GM23338 (cell line): ENCODE data around the gene EEF2. TPM values are rescaled to one million over a fixed set of nuclear protein-coding genes. Genes with fewer than 3 reads are reported as not detected.

Source experiments
- ATAC-seq: fragments of 200-7000 bp; cut with Tn5 transposase; 3 replicates; pipeline ENCODE4 v1.9.1; 2020
- DNase-seq: peaks from one replicate; pipeline ENCODE4 v3.0.0-alpha.2; 2015; ENCODE audit warnings: low spot score
- H2AFZ ChIP-seq: fragments of 200-600 bp; sonication (generic); 2 replicates; pipeline ENCODE4 v1.8.0; 2016; ENCODE audit warnings: antibody characterized with exemption, mild to moderate bottlenecking, moderate library complexity
- H3F3A ChIP-seq: fragments of 200-600 bp; sonication (generic); replicated peaks from 2 replicates; pipeline ENCODE4 v1.8.0; 2017; ENCODE audit warnings: antibody characterized with exemption, mixed run types, low read depth
- H3K27ac ChIP-seq: fragments of 200-600 bp; sonication (generic); 2 replicates; pipeline ENCODE4 v1.6.1; 2016; ENCODE audit warnings: low read depth
- H3K27me3 ChIP-seq: fragments of 200-600 bp; sonication (generic); 2 replicates; pipeline ENCODE4 v1.8.0; 2016; ENCODE audit warnings: mild to moderate bottlenecking, mixed run types, moderate library complexity; ENCODE audit not compliant: insufficient read depth
- H3K36me3 ChIP-seq: fragments of 200-600 bp; sonication (generic); 2 replicates; pipeline ENCODE4 v1.8.0; 2016; ENCODE audit warnings: mild to moderate bottlenecking; ENCODE audit not compliant: insufficient read depth
- H3K4me1 ChIP-seq: fragments of 200-600 bp; sonication (generic); 2 replicates; pipeline ENCODE4 v1.8.0; 2016; ENCODE audit warnings: mild to moderate bottlenecking, moderate library complexity; ENCODE audit not compliant: insufficient read depth
- H3K4me2 ChIP-seq: fragments of 200-600 bp; sonication (generic); 2 replicates; pipeline ENCODE4 v1.7.1; 2017; ENCODE audit warnings: mixed run types
- H3K4me3 ChIP-seq: fragments of 200-600 bp; sonication (generic); 2 replicates; pipeline ENCODE4 v1.6.1; 2016; ENCODE audit warnings: mixed run types
- H3K79me2 ChIP-seq: fragments of 200-600 bp; sonication (generic); replicated peaks from 2 replicates; pipeline ENCODE4 v1.8.0; 2017; ENCODE audit warnings: mild to moderate bottlenecking; ENCODE audit not compliant: insufficient read depth
- H3K9me2 ChIP-seq: fragments of 200-600 bp; sonication (generic); 2 replicates; pipeline ENCODE4 v1.8.0; 2017; ENCODE audit not compliant: insufficient read depth
- H4K20me1 ChIP-seq: fragments of 200-600 bp; sonication (generic); replicated peaks from 2 replicates; pipeline ENCODE4 v1.8.0; 2017; ENCODE audit warnings: mild to moderate bottlenecking; ENCODE audit not compliant: insufficient read depth
- H3K27ac Mint-ChIP-seq: 2 replicates; pipeline ENCODE4 v1.8.0; 2020; ENCODE audit warnings: inconsistent platforms, mild to moderate bottlenecking, moderate library complexity, mixed read lengths
- H3K27me3 Mint-ChIP-seq: 3 replicates; pipeline ENCODE4 v1.8.0; 2022; ENCODE audit warnings: low read depth, mild to moderate bottlenecking, moderate library complexity, mixed read lengths, inconsistent platforms; ENCODE audit not compliant: insufficient read depth, poor library complexity
- H3K36me3 Mint-ChIP-seq: 3 replicates; pipeline ENCODE4 v1.8.0; 2021; ENCODE audit warnings: low read depth, mild to moderate bottlenecking, inconsistent platforms, moderate library complexity, mixed read lengths
- H3K4me1 Mint-ChIP-seq: 3 replicates; pipeline ENCODE4 v1.8.0; 2020; ENCODE audit warnings: mild to moderate bottlenecking, inconsistent platforms, mixed read lengths
- H3K4me3 Mint-ChIP-seq: 3 replicates; pipeline ENCODE4 v1.8.0; 2021; ENCODE audit warnings: moderate library complexity, mild to moderate bottlenecking, inconsistent platforms, mixed read lengths
- H3K9me3 Mint-ChIP-seq: 3 replicates; pipeline ENCODE4 v1.8.0; 2020; ENCODE audit warnings: moderate library complexity, mild to moderate bottlenecking, inconsistent platforms, mixed read lengths
- CREB1 ChIP-seq: fragments of 250-450 bp; sonication (Bioruptor Pico); IDR thresholded peaks from 2 replicates; pipeline ENCODE4 v1.5.0; 2020; ENCODE audit warnings: low read depth, mild to moderate bottlenecking, moderate library complexity
- EZH2 ChIP-seq: fragments of 200-600 bp; sonication (generic); IDR thresholded peaks from one replicate; pipeline ENCODE4 v1.8.0; 2017; ENCODE audit warnings: antibody characterized with exemption, mild to moderate bottlenecking, low read depth; ENCODE audit not compliant: unreplicated experiment
- JUNB ChIP-seq: IDR thresholded peaks from one replicate; pipeline ENCODE4 v1.6.1; 2016; ENCODE audit warnings: antibody characterized with exemption; ENCODE audit not compliant: unreplicated experiment
- NANOG ChIP-seq: IDR thresholded peaks from 2 replicates; pipeline ENCODE4 v1.6.1; 2016; ENCODE audit warnings: antibody characterized with exemption, borderline replicate concordance
- POLR2AphosphoS5 ChIP-seq: IDR thresholded peaks from 2 replicates; pipeline ENCODE4 v1.6.1; 2016; ENCODE audit warnings: antibody characterized with exemption, low read depth
- REST ChIP-seq: IDR thresholded peaks from one replicate; pipeline ENCODE4 v1.6.1; 2018; ENCODE audit warnings: antibody characterized with exemption; ENCODE audit not compliant: unreplicated experiment
- STAT1 ChIP-seq: IDR thresholded peaks from one replicate; pipeline ENCODE4 v1.6.1; 2016; ENCODE audit warnings: antibody characterized with exemption; ENCODE audit not compliant: unreplicated experiment
- ZNF114 ChIP-seq: fragments of 250-450 bp; sonication (Bioruptor Pico); IDR thresholded peaks from 2 replicates; pipeline ENCODE4 v1.5.0; 2020; ENCODE audit warnings: mild to moderate bottlenecking, moderate library complexity
- polyA plus RNA-seq: library from polyadenylated mRNA; unstranded; fragments of >200 nt; fragmentation: Nextera tagmentation; extraction: Ambion mirVana; gene quantifications from 2 replicates; pipeline ENCODE4 v1.2.1, GENCODE V29; 2016
- total RNA-seq: library from RNA; depleted of rRNA; stranded (reverse); fragments of >200 nt; shearing (Covaris generic); gene quantifications from 2 replicates; pipeline ENCODE4 v1.2.3, GENCODE V29; 2014
- TF ChIP-seq, protein P1 (sequence below): fragments of 250-450 bp; sonication (Bioruptor Pico); IDR thresholded peaks from 2 replicates; pipeline ENCODE4 v1.5.0; 2020; ENCODE audit warnings: mild to moderate bottlenecking, moderate library complexity
- TF ChIP-seq, protein P2 (sequence below), 2 experiments: fragments of 200-600 bp in 1 of 2; sonication (generic) in 1 of 2; conservative IDR thresholded peaks; 2 replicates each; pipeline versions ENCODE4 v1.5.1 to v1.6.1; 2016 to 2017; ENCODE audit warnings: antibody characterized with exemption in 2 of 2, low read depth in 2 of 2, mild to moderate bottlenecking in 2 of 2, moderate library complexity in 1 of 2
- TF ChIP-seq, protein P3 (sequence below): IDR thresholded peaks from 2 replicates; pipeline ENCODE4 v1.6.1; 2016; ENCODE audit warnings: antibody characterized with exemption

Gene EEF2
- total and polyA plus RNA-seq, 2 experiments from 2014 or later: 772 to 2,987 TPM

DNA sequence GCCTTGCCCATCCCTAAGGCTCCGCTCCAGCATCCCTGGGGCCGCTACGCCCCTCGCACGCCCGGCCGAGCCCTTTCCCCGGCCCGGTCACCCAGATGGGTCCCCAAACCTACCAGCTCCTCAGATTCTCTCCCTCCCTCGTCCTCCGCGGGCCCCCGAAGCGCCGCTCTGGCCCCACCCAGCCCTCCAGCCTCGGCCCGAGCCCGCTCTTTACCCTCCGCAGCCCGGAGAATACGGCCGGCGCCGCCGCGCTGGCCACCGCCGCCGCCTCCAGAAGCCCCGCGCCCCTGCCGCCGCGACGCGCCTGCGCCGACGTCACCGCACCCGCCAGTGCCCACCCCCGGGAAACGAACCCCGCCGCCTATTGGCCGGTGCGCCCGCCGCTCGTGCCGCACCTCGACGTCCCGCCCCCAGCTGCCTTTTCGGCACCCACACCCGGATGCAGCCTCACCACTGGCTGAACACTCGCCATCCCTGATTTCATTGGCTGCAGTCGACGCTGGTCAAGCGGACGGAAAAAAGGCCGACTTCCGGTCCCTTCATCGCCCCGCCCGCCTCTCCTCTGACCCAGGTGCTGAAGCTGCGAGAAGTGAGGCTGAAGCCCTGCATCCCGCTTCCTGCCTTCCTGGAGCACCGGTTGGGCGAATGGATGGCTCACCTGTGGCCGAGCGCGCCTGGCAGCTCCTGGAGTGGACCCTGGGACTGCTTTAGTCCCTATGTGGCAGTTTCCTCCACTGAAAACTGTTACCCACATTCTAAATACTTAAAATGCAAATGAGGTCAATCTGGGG is 14.3 kb downstream of the EEF2 start, which contains the start of gene DAPK3:
Gene DAPK3 (minus strand): TSS at position 292 of the 791 bp plus-strand sequence. CDS start 1,364 bp downstream, outside the sequence.
- DNase-seq (peak; percentile 99), ATAC-seq (peak; percentile 65)
- peaks cover 15% of the 10 kb centered on the region for H3K4me1 ChIP-seq
- peaks cover 56% of the 10 kb centered on the region for H3K36me3 Mint-ChIP-seq
- peaks cover 30% of the 10 kb centered on the region for H3K27me3 Mint-ChIP-seq
- peaks cover 28% of the 10 kb centered on the region for H3K4me1 Mint-ChIP-seq
- H2AFZ ChIP-seq: no peak within 1 kb of the TSS
- H3K79me2 ChIP-seq: peaks cover 40% of the 10 kb centered on the region
- H3K4me3 Mint-ChIP-seq: peak within 1 kb of the TSS; percentile 94
- H3K27me3 ChIP-seq: no peaks in the 10 kb centered on the region
- TF ChIP-seq CREB1 (peak; percentile 91), REST (peak; percentile 77), ZNF114 (no peak), JUNB (no peak), STAT1 (no peak), POLR2AphosphoS5 (peak; percentile 80), NANOG (no peak), EZH2 (no peak)
- TF ChIP-seq, protein P1, sequence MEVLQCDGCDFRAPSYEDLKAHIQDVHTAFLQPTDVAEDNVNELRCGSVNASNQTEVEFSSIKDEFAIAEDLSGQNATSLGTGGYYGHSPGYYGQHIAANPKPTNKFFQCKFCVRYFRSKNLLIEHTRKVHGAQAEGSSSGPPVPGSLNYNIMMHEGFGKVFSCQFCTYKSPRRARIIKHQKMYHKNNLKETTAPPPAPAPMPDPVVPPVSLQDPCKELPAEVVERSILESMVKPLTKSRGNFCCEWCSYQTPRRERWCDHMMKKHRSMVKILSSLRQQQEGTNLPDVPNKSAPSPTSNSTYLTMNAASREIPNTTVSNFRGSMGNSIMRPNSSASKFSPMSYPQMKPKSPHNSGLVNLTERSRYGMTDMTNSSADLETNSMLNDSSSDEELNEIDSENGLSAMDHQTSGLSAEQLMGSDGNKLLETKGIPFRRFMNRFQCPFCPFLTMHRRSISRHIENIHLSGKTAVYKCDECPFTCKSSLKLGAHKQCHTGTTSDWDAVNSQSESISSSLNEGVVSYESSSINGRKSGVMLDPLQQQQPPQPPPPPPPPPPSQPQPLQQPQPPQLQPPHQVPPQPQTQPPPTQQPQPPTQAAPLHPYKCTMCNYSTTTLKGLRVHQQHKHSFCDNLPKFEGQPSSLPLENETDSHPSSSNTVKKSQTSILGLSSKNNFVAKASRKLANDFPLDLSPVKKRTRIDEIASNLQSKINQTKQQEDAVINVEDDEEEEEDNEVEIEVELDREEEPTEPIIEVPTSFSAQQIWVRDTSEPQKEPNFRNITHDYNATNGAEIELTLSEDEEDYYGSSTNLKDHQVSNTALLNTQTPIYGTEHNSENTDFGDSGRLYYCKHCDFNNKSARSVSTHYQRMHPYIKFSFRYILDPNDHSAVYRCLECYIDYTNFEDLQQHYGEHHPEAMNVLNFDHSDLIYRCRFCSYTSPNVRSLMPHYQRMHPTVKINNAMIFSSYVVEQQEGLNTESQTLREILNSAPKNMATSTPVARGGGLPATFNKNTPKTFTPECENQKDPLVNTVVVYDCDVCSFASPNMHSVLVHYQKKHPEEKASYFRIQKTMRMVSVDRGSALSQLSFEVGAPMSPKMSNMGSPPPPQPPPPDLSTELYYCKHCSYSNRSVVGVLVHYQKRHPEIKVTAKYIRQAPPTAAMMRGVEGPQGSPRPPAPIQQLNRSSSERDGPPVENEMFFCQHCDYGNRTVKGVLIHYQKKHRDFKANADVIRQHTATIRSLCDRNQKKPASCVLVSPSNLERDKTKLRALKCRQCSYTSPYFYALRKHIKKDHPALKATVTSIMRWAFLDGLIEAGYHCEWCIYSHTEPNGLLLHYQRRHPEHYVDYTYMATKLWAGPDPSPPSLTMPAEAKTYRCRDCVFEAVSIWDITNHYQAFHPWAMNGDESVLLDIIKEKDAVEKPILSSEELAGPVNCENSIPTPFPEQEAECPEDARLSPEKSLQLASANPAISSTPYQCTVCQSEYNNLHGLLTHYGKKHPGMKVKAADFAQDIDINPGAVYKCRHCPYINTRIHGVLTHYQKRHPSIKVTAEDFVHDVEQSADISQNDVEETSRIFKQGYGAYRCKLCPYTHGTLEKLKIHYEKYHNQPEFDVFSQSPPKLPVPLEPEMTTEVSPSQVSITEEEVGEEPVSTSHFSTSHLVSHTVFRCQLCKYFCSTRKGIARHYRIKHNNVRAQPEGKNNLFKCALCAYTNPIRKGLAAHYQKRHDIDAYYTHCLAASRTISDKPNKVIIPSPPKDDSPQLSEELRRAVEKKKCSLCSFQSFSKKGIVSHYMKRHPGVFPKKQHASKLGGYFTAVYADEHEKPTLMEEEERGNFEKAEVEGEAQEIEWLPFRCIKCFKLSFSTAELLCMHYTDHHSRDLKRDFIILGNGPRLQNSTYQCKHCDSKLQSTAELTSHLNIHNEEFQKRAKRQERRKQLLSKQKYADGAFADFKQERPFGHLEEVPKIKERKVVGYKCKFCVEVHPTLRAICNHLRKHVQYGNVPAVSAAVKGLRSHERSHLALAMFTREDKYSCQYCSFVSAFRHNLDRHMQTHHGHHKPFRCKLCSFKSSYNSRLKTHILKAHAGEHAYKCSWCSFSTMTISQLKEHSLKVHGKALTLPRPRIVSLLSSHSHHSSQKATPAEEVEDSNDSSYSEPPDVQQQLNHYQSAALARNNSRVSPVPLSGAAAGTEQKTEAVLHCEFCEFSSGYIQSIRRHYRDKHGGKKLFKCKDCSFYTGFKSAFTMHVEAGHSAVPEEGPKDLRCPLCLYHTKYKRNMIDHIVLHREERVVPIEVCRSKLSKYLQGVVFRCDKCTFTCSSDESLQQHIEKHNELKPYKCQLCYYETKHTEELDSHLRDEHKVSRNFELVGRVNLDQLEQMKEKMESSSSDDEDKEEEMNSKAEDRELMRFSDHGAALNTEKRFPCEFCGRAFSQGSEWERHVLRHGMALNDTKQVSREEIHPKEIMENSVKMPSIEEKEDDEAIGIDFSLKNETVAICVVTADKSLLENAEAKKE: no peak
- TF ChIP-seq, protein P2, sequence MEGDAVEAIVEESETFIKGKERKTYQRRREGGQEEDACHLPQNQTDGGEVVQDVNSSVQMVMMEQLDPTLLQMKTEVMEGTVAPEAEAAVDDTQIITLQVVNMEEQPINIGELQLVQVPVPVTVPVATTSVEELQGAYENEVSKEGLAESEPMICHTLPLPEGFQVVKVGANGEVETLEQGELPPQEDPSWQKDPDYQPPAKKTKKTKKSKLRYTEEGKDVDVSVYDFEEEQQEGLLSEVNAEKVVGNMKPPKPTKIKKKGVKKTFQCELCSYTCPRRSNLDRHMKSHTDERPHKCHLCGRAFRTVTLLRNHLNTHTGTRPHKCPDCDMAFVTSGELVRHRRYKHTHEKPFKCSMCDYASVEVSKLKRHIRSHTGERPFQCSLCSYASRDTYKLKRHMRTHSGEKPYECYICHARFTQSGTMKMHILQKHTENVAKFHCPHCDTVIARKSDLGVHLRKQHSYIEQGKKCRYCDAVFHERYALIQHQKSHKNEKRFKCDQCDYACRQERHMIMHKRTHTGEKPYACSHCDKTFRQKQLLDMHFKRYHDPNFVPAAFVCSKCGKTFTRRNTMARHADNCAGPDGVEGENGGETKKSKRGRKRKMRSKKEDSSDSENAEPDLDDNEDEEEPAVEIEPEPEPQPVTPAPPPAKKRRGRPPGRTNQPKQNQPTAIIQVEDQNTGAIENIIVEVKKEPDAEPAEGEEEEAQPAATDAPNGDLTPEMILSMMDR (conservative IDR thresholded peaks at IDR 0.05; ENCODE audit: low read depth in 2 of 2): no peak
- TF ChIP-seq, protein P3, sequence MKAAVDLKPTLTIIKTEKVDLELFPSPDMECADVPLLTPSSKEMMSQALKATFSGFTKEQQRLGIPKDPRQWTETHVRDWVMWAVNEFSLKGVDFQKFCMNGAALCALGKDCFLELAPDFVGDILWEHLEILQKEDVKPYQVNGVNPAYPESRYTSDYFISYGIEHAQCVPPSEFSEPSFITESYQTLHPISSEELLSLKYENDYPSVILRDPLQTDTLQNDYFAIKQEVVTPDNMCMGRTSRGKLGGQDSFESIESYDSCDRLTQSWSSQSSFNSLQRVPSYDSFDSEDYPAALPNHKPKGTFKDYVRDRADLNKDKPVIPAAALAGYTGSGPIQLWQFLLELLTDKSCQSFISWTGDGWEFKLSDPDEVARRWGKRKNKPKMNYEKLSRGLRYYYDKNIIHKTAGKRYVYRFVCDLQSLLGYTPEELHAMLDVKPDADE: peak; percentile 51; the same call in 1 of the 2 replicates
- peak within 1 kb of the TSS; percentile 93 for H3K4me3 ChIP-seq
- H3K9me3 Mint-ChIP-seq: no peaks in the 10 kb centered on the region; the same call in 2 of the 3 replicates
- H3K27ac Mint-ChIP-seq: peak within 1 kb of the TSS; percentile 96
- peaks cover 12% of the 10 kb centered on the region for H3K36me3 ChIP-seq
- H3K9me2 ChIP-seq: no peaks in the 10 kb centered on the region
- H3K4me2 ChIP-seq: peak within 1 kb of the TSS; percentile 92
- H3F3A ChIP-seq: peaks cover 46% of the 10 kb centered on the region
- H3K27ac ChIP-seq: peak within 1 kb of the TSS; percentile 93
- peaks cover 23% of the 10 kb centered on the region for H4K20me1 ChIP-seq
